Common myeloid progenitor, CD34-positive (primary cell): ENCODE measurements around the gene SQOR.

Experiments
- CTCF ChIA-PET: fragments of 350-600 bp; sonication (Branson Sonifier 250); formaldehyde crosslinking; loops from one replicate; lab custom pipeline; 2021; ENCODE audit warnings: antibody characterized with exemption; lab: Charles Lee
- POLR2A ChIA-PET: fragments of 350-600 bp; sonication (Branson Sonifier 250); formaldehyde crosslinking; loops from one replicate; lab custom pipeline; 2021; ENCODE audit warnings: antibody characterized with exemption; lab: Charles Lee
- DNase-seq, 3 donors: peaks; one replicate each; pipeline versions ENCODE4 v3.0.0 to v3.0.0-alpha.2; 2013
- H3K27ac ChIP-seq, 2 experiments: 1 replicate in 1 of 2; 2 replicates in 1 of 2; pipeline ENCODE4 v1.7.0; 2013; ENCODE audit warnings: inconsistent platforms in 2 of 2, low read length in 2 of 2, mild to moderate bottlenecking in 2 of 2, low read depth in 1 of 2, moderate library complexity in 1 of 2; ENCODE audit not compliant: severe bottlenecking in 2 of 2, insufficient read depth in 1 of 2, poor library complexity in 1 of 2
- H3K27me3 ChIP-seq, 5 experiments: replicated peaks in 2 of 5; 1 replicate in 3 of 5; 2 replicates in 2 of 5; pipeline versions ENCODE4 v1.6.1 to v1.7.0; 2013; ENCODE audit warnings: low read length in 4 of 5, mild to moderate bottlenecking in 2 of 5, moderate library complexity in 2 of 5, inconsistent platforms in 1 of 5; ENCODE audit not compliant: insufficient read depth in 5 of 5, control insufficient read depth in 4 of 5
- H3K36me3 ChIP-seq, 4 experiments: 1 replicate in 2 of 4; 2 replicates in 2 of 4; pipeline versions ENCODE4 v1.6.1 to v1.7.0; 2013; ENCODE audit warnings: low read length in 3 of 4, control low read depth in 1 of 4, mild to moderate bottlenecking in 1 of 4; ENCODE audit not compliant: control insufficient read depth in 4 of 4, insufficient read depth in 4 of 4
- H3K4me1 ChIP-seq, 4 experiments: 1 replicate in 3 of 4; 2 replicates in 1 of 4; pipeline versions ENCODE4 v1.6.1 to v1.7.1; 2013; ENCODE audit warnings: low read length in 3 of 4, mild to moderate bottlenecking in 3 of 4, control low read depth in 1 of 4, inconsistent platforms in 1 of 4, moderate library complexity in 1 of 4; ENCODE audit not compliant: control insufficient read depth in 4 of 4, insufficient read depth in 4 of 4; ENCODE audit errors: control extremely low read depth in 1 of 4
- H3K4me3 ChIP-seq, 7 experiments: 1 replicate in 4 of 7; 2 replicates in 3 of 7; pipeline versions ENCODE4 v1.5.1 to v1.7.0; 2013; ENCODE audit warnings: mild to moderate bottlenecking in 7 of 7, low read length in 6 of 7, moderate library complexity in 6 of 7, inconsistent platforms in 2 of 7, low read depth in 2 of 7, control low read depth in 1 of 7; ENCODE audit not compliant: insufficient read depth in 4 of 7, control insufficient read depth in 1 of 7; ENCODE audit errors: extremely low read depth in 1 of 7
- H3K9me3 ChIP-seq, 5 experiments: 1 replicate in 4 of 5; 2 replicates in 1 of 5; pipeline versions ENCODE4 v1.6.1 to v1.7.1; 2013; ENCODE audit warnings: low read length in 4 of 5, mild to moderate bottlenecking in 2 of 5, inconsistent platforms in 1 of 5, low read depth in 1 of 5, moderate library complexity in 1 of 5; ENCODE audit not compliant: control insufficient read depth in 4 of 5, insufficient read depth in 2 of 5; ENCODE audit errors: control extremely low read depth in 1 of 5
- WGBS: methylation state at CpG from one replicate; pipeline ENCODE4 v1.1.5; 2013; ENCODE audit not compliant: insufficient coverage; 5-methylcytosine and 5-hydroxymethylcytosine counted together

Gene SQOR

GRCh38 chr15:45703670-45704328 is 69.0 kb downstream of the SQOR start:
- Histone ChIP-seq H3K4me1 (peaks cover 4 to 18% (median 14%) of the 10 kb centered on the region in 4 experiments), H3K4me3 (peak overlapping the region in 6 of 7 experiments; percentile 9 to 81 (median 47)), H3K27ac (no peak overlapping the region), H3K36me3 (no peaks in the 10 kb centered on the region), H3K9me3 (no peaks in the 10 kb centered on the region), H3K27me3 (peaks cover 0 to 35% (median 21%) of the 10 kb centered on the region in 5 experiments)
- ChIA-PET CTCF (interaction anchor here (0.9 to 1.5 kb wide), 2 partner anchors 11 to 88 kb away, joined by 3 to 5 read pairs; no protein-coding TSS in a partner anchor), POLR2A (no interaction called here)
- 53% methylated on average over 7 of the region's 13 CpGs for WGBS
- peak in 2 of 3 donors; percentile 9 to 23 for DNase-seq

- CTCF ChIA-PET, result interaction anchor here (0.7 to 2.0 kb wide), 4 partner anchors 10 to 67 kb away, joined by 3 to 10 read pairs (median 4); no protein-coding TSS in a partner anchor
- Histone ChIP-seq H3K36me3 (no peaks in the 10 kb centered on the region), H3K9me3 (no peaks in the 10 kb centered on the region), H3K4me1 (peaks cover 4 to 18% (median 14%) of the 10 kb centered on the region in 4 experiments), H3K27me3 (peaks cover 0 to 35% (median 21%) of the 10 kb centered on the region in 5 experiments), H3K4me3 (peak overlapping the region; percentile 23 to 81 (median 61)), H3K27ac (no peak overlapping the region)
- 7% methylated on average over 38 of the region's 67 CpGs for WGBS
- peak in 1 of 3 donors; percentile 8 for DNase-seq
- POLR2A ChIA-PET, result no interaction called here
Measured at GRCh38 chr15:45704329-45705249, 69.8 kb downstream of the SQOR start.

- WGBS, result 4% methylated on average over 12 of the region's 15 CpGs
- Histone ChIP-seq H3K4me3 (peak overlapping the region in 6 of 7 experiments; percentile 46 to 81 (median 63)), H3K4me1 (peaks cover 4 to 18% (median 14%) of the 10 kb centered on the region in 4 experiments), H3K36me3 (no peaks in the 10 kb centered on the region), H3K27ac (no peak overlapping the region), H3K9me3 (no peaks in the 10 kb centered on the region), H3K27me3 (peaks cover 0 to 35% (median 21%) of the 10 kb centered on the region in 5 experiments)
- DNase-seq, result peak; percentile 81 to 86 (median 82)
- CTCF ChIA-PET, result interaction anchor here (0.7 to 2.0 kb wide), 7 partner anchors 8 to 92 kb away, joined by 3 to 10 read pairs (median 4); no protein-coding TSS in a partner anchor
- POLR2A ChIA-PET, result interaction anchor here (0.7 kb wide), 1 partner anchor 87 kb away, joined by 3 read pairs; no protein-coding TSS in a partner anchor
Measured at GRCh38 chr15:45705510-45706473, 71.0 kb downstream of the SQOR start.

GRCh38 chr15:45710657-45711056 is 75.8 kb downstream of the SQOR start:
- no peak for DNase-seq
- Histone ChIP-seq H3K9me3 (no peaks in the 10 kb centered on the region), H3K27ac (no peak overlapping the region), H3K4me1 (peaks cover 0 to 3% (median 1%) of the 10 kb centered on the region in 4 experiments), H3K4me3 (no peak overlapping the region), H3K27me3 (peaks cover 0 to 10% (median 3%) of the 10 kb centered on the region in 5 experiments), H3K36me3 (no peaks in the 10 kb centered on the region)
- POLR2A ChIA-PET, result no interaction called here
- 73% methylated on average over 5 of the region's 6 CpGs for WGBS
- CTCF ChIA-PET, result no interaction called here

GRCh38 chr15:45714590-45715488 is 80.0 kb downstream of the SQOR start:
- ChIA-PET CTCF (interaction anchor here (0.7 to 1.7 kb wide), 3 partner anchors 9 to 12 kb away, joined by 3 to 10 read pairs (median 5); no protein-coding TSS in a partner anchor), POLR2A (no interaction called here)
- Histone ChIP-seq H3K36me3 (no peaks in the 10 kb centered on the region), H3K27ac (no peak overlapping the region), H3K4me1 (no peaks in the 10 kb centered on the region), H3K9me3 (no peaks in the 10 kb centered on the region), H3K27me3 (peaks cover 0 to 16% (median 3%) of the 10 kb centered on the region in 5 experiments), H3K4me3 (no peak overlapping the region)
- 49% methylated on average over 20 of the region's 24 CpGs for WGBS
- peak in 2 of 3 donors; percentile 48 to 51 for DNase-seq
